Hepatocyte (in vitro differentiated cells): ENCODE measurements around the gene APBA2.

Experiments used
- EZH2 ChIP-seq: fragments of 200-600 bp; sonication (generic); IDR thresholded peaks from 2 replicates; pipeline ENCODE4 v1.6.1; 2016; ENCODE audit warnings: antibody characterized with exemption, mild to moderate bottlenecking, borderline replicate concordance
- EZH2phosphoT487 ChIP-seq: fragments of 200-600 bp; sonication (generic); IDR thresholded peaks from one replicate; pipeline ENCODE4 v1.6.1; 2018; ENCODE audit warnings: antibody characterized with exemption, mild to moderate bottlenecking, low read depth, moderate library complexity; ENCODE audit not compliant: unreplicated experiment, severe bottlenecking
- TF ChIP-seq, protein P1 (sequence below): fragments of 200-600 bp; sonication (generic); IDR thresholded peaks from 2 replicates; pipeline ENCODE4 v1.5.1; 2016; ENCODE audit warnings: antibody characterized with exemption, mild to moderate bottlenecking; ENCODE audit not compliant: poor library complexity

DNA sequence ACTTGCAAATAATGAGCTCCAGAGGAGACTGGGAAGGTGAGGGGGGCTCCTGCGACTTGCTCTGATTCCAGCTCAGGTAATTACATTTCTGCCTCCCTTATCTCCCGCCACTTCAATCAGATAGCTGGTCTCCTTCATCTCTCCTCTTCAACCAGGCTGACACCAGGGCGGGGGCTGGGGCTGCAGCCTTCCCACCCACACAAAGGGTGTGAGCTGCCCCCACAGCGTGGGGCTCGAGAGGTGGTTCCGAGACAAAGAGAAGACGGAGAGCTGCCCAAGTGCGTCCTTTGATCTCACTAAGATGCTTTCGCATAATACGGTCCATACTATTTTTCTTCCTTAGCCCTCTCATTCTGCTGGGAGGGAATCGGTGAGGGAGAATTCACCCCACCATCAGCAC lies 244.2 kb downstream of the APBA2 start:
- TF ChIP-seq, protein P1, sequence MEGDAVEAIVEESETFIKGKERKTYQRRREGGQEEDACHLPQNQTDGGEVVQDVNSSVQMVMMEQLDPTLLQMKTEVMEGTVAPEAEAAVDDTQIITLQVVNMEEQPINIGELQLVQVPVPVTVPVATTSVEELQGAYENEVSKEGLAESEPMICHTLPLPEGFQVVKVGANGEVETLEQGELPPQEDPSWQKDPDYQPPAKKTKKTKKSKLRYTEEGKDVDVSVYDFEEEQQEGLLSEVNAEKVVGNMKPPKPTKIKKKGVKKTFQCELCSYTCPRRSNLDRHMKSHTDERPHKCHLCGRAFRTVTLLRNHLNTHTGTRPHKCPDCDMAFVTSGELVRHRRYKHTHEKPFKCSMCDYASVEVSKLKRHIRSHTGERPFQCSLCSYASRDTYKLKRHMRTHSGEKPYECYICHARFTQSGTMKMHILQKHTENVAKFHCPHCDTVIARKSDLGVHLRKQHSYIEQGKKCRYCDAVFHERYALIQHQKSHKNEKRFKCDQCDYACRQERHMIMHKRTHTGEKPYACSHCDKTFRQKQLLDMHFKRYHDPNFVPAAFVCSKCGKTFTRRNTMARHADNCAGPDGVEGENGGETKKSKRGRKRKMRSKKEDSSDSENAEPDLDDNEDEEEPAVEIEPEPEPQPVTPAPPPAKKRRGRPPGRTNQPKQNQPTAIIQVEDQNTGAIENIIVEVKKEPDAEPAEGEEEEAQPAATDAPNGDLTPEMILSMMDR, result no peak
- TF ChIP-seq EZH2 (no peak), EZH2phosphoT487 (no peak)
